ENCODE data around the gene RPL39.
"Not testable (repeated sequence)": the region's sequence is repeated elsewhere in the genome, so short reads cannot be mapped to it uniquely, and the experiment has no call there.

- TF ChIP-seq, protein P1, sequence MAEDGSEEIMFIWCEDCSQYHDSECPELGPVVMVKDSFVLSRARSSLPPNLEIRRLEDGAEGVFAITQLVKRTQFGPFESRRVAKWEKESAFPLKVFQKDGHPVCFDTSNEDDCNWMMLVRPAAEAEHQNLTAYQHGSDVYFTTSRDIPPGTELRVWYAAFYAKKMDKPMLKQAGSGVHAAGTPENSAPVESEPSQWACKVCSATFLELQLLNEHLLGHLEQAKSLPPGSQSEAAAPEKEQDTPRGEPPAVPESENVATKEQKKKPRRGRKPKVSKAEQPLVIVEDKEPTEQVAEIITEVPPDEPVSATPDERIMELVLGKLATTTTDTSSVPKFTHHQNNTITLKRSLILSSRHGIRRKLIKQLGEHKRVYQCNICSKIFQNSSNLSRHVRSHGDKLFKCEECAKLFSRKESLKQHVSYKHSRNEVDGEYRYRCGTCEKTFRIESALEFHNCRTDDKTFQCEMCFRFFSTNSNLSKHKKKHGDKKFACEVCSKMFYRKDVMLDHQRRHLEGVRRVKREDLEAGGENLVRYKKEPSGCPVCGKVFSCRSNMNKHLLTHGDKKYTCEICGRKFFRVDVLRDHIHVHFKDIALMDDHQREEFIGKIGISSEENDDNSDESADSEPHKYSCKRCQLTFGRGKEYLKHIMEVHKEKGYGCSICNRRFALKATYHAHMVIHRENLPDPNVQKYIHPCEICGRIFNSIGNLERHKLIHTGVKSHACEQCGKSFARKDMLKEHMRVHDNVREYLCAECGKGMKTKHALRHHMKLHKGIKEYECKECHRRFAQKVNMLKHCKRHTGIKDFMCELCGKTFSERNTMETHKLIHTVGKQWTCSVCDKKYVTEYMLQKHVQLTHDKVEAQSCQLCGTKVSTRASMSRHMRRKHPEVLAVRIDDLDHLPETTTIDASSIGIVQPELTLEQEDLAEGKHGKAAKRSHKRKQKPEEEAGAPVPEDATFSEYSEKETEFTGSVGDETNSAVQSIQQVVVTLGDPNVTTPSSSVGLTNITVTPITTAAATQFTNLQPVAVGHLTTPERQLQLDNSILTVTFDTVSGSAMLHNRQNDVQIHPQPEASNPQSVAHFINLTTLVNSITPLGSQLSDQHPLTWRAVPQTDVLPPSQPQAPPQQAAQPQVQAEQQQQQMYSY (CRISPR knock-in tag; IDR thresholded peaks at IDR 0.05): not testable (repeated sequence)
- TF ChIP-seq, protein P2, sequence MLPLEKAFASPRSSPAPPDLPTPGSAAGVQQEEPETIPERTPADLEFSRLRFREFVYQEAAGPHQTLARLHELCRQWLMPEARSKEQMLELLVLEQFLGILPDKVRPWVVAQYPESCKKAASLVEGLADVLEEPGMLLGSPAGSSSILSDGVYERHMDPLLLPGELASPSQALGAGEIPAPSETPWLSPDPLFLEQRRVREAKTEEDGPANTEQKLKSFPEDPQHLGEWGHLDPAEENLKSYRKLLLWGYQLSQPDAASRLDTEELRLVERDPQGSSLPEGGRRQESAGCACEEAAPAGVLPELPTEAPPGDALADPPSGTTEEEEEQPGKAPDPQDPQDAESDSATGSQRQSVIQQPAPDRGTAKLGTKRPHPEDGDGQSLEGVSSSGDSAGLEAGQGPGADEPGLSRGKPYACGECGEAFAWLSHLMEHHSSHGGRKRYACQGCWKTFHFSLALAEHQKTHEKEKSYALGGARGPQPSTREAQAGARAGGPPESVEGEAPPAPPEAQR (CRISPR knock-in tag; IDR thresholded peaks at IDR 0.05): not testable (repeated sequence)
- TF ChIP-seq CREB1 (CRISPR knock-in tag; IDR thresholded peaks at IDR 0.05): not testable (repeated sequence)
- TF ChIP-seq, protein P3, sequence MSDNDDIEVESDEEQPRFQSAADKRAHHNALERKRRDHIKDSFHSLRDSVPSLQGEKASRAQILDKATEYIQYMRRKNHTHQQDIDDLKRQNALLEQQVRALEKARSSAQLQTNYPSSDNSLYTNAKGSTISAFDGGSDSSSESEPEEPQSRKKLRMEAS (CRISPR knock-in tag; IDR thresholded peaks at IDR 0.05): not testable (repeated sequence)
These were observed 23.0 kb downstream of the RPL39 start for GRCh38 chrX:119768436-119768835.
